CD14-positive monocyte (primary cell): ENCODE data around the gene DBN1. TPM values are rescaled to one million over a fixed set of nuclear protein-coding genes. Genes with fewer than 3 reads are reported as not detected.

Experiments used
- DNase-seq, 3 donors: peaks; one replicate each; pipeline ENCODE4 v3.0.0-alpha.2; 2011 to 2022
- H2AFZ ChIP-seq: 2 replicates; pipeline ENCODE4 v1.6.0; 2012; ENCODE audit warnings: mild to moderate bottlenecking, low read depth, low read length, inconsistent platforms; ENCODE audit not compliant: insufficient read depth, poor library complexity, severe bottlenecking
- H3K27ac ChIP-seq, 2 donors: 1 replicate in 1 of 2; 2 replicates in 1 of 2; pipeline ENCODE4 v1.5.1; 2012 to 2013; ENCODE audit warnings: low read length in 2 of 2, control low read depth in 1 of 2, inconsistent platforms in 1 of 2, low read depth in 1 of 2, mild to moderate bottlenecking in 1 of 2
- H3K27me3 ChIP-seq, 2 donors: one replicate each; pipeline versions ENCODE4 v1.6.0 to v1.6.1; 2011 to 2013; ENCODE audit warnings: low read length in 2 of 2; ENCODE audit not compliant: control insufficient read depth in 2 of 2, insufficient read depth in 2 of 2
- H3K36me3 ChIP-seq, 2 donors: replicated peaks in 1 of 2; 1 replicate in 1 of 2; 2 replicates in 1 of 2; pipeline versions ENCODE4 v1.5.1 to v1.6.1; 2012 to 2013; ENCODE audit warnings: low read length in 2 of 2, control low read depth in 1 of 2, inconsistent platforms in 1 of 2, mild to moderate bottlenecking in 1 of 2; ENCODE audit not compliant: insufficient read depth in 2 of 2, control insufficient read depth in 1 of 2
- H3K4me1 ChIP-seq, 2 donors: 1 replicate in 1 of 2; 2 replicates in 1 of 2; pipeline versions ENCODE4 v1.5.1 to v1.6.1; 2012 to 2013; ENCODE audit warnings: low read length in 2 of 2, control low read depth in 1 of 2, inconsistent platforms in 1 of 2, mild to moderate bottlenecking in 1 of 2, moderate library complexity in 1 of 2; ENCODE audit not compliant: insufficient read depth in 2 of 2, control insufficient read depth in 1 of 2
- H3K4me2 ChIP-seq: replicated peaks from 2 replicates; pipeline ENCODE3; 2012; ENCODE audit warnings: low read length, moderate library complexity, mild to moderate bottlenecking; ENCODE audit not compliant: poor library complexity, severe bottlenecking; ENCODE audit errors: extremely low read depth
- H3K4me3 ChIP-seq, 3 experiments: fragments of 200-600 bp in 1 of 3; sonication (generic) in 1 of 3; replicated peaks in 1 of 3; 1 replicate in 2 of 3; 2 replicates in 1 of 3; pipeline ENCODE4 v1.5.1; 2011 to 2013; ENCODE audit warnings: low read length in 3 of 3, mild to moderate bottlenecking in 3 of 3, control low read depth in 2 of 3, low read depth in 2 of 3, inconsistent platforms in 1 of 3, moderate library complexity in 1 of 3
- H3K79me2 ChIP-seq: 2 replicates; pipeline ENCODE4 v1.6.0; 2012; ENCODE audit warnings: mild to moderate bottlenecking, control low read depth, inconsistent platforms, low read length, moderate library complexity; ENCODE audit not compliant: insufficient read depth
- H3K9ac ChIP-seq: 2 replicates; pipeline ENCODE4 v1.6.0; 2017; ENCODE audit warnings: low read length, mild to moderate bottlenecking; ENCODE audit not compliant: insufficient read depth, poor library complexity, severe bottlenecking
- H3K9me3 ChIP-seq, 2 donors: replicated peaks in 1 of 2; 1 replicate in 1 of 2; 2 replicates in 1 of 2; pipeline versions ENCODE4 v1.5.1 to v1.6.1; 2012 to 2013; ENCODE audit warnings: low read length in 2 of 2, control low read depth in 1 of 2; ENCODE audit not compliant: control insufficient read depth in 1 of 2, insufficient read depth in 1 of 2
- H4K20me1 ChIP-seq: 2 replicates; pipeline ENCODE4 v1.6.0; 2012; ENCODE audit warnings: mild to moderate bottlenecking, low read length, control low read depth, moderate library complexity; ENCODE audit not compliant: insufficient read depth
- H3K27ac Mint-ChIP-seq, 7 donors: one replicate each; pipeline ENCODE4 v1.8.0; 2020; ENCODE audit warnings: mild to moderate bottlenecking in 7 of 7, mixed read lengths in 7 of 7, moderate library complexity in 6 of 7, inconsistent platforms in 2 of 7
- H3K27me3 Mint-ChIP-seq, 3 donors: one replicate each; pipeline ENCODE4 v1.8.0; 2021 to 2022; ENCODE audit warnings: low read depth in 3 of 3, mild to moderate bottlenecking in 3 of 3, mixed read lengths in 3 of 3, moderate library complexity in 3 of 3, inconsistent platforms in 1 of 3
- H3K36me3 Mint-ChIP-seq, 2 donors: one replicate each; pipeline ENCODE4 v1.8.0; 2020; ENCODE audit warnings: mixed read lengths in 2 of 2, inconsistent platforms in 1 of 2, mild to moderate bottlenecking in 1 of 2
- H3K4me1 Mint-ChIP-seq: one replicate; pipeline ENCODE4 v1.8.0; 2020; ENCODE audit warnings: mild to moderate bottlenecking, mixed read lengths
- H3K4me3 Mint-ChIP-seq, 2 donors: one replicate each; pipeline ENCODE4 v1.8.0; 2020; ENCODE audit warnings: mild to moderate bottlenecking in 2 of 2, mixed read lengths in 2 of 2, moderate library complexity in 1 of 2
- H3K9me3 Mint-ChIP-seq, 7 donors: one replicate each; pipeline ENCODE4 v1.8.0; 2020 to 2022; ENCODE audit warnings: mixed read lengths in 7 of 7, mild to moderate bottlenecking in 6 of 7, moderate library complexity in 6 of 7, inconsistent platforms in 2 of 7
- CTCF ChIP-seq: fragments of 200-600 bp; IDR thresholded peaks from one replicate; pipeline ENCODE4 v1.8.0; 2022; ENCODE audit warnings: antibody characterized with exemption, mild to moderate bottlenecking
- WGBS: methylation state at CpG from one replicate; pipeline ENCODE4 v1.1.5; 2013; ENCODE audit warnings: missing lambda C conversion rate; ENCODE audit not compliant: insufficient coverage; 5-methylcytosine and 5-hydroxymethylcytosine counted together
- intact Hi-C, 2 donors: fragments of 100-400 bp; cut with micrococcal nuclease; formaldehyde crosslinking; loops; one replicate each; pipeline versions ENCODE4 v1.15.0 to v1.15.1; 2023
- polyA plus RNA-seq, 3 donors: library from polyadenylated mRNA; depleted of rRNA in 1 of 3; unstranded in 2 of 3; stranded (reverse) in 1 of 3; fragments of 300-500 nt in 2 of 3; fragments of >200 nt in 1 of 3; fragmentation: Illumina TruSeq in 2 of 3; gene quantifications; 1 replicate in 2 of 3; 2 replicates in 1 of 3; pipeline ENCODE4 v1.2.3, GENCODE V29; 2012 to 2021

Gene DBN1
- polyA plus RNA-seq, 3 donors, result 0.71 to 1.6 (median 0.73) TPM

GRCh38 chr5:177511181-177511580, 37.7 kb upstream of the DBN1 start:
- H3K36me3 ChIP-seq, result peaks cover 46 to 57% of the 10 kb centered on the region in 2 donors
- H3K4me3 Mint-ChIP-seq, result peak overlapping the region in 1 of 2 donors; percentile 30
- H3K9me3 ChIP-seq, result no peaks in the 10 kb centered on the region
- intact Hi-C loops, result loop anchor here in 1 of 2 donors (2.0 kb wide), 1 partner anchor 34 kb away; no protein-coding TSS in a partner anchor
- peak overlapping the region; percentile 98 to 100 for H3K27ac ChIP-seq
- H3K4me1 Mint-ChIP-seq, result peaks cover 50% of the 10 kb centered on the region
- peak overlapping the region in 1 of 3 experiments; percentile 100 for H3K4me3 ChIP-seq
- H3K27me3 ChIP-seq, result no peaks in the 10 kb centered on the region
- peaks cover 0 to 9% (median 3%) of the 10 kb centered on the region in 3 donors for H3K27me3 Mint-ChIP-seq
- H3K27ac Mint-ChIP-seq, result peak overlapping the region; percentile 99 to 100 (median 99)
- WGBS, result 70% methylated on average over 5 of the region's 5 CpGs
- peaks cover 47 to 66% of the 10 kb centered on the region in 2 donors for H3K4me1 ChIP-seq
- no peak for TF ChIP-seq CTCF
- peak overlapping the region; percentile 69 for H2AFZ ChIP-seq
- DNase-seq, result peak in 2 of 3 donors; percentile 72 to 74
- peaks cover 74% of the 10 kb centered on the region for H3K79me2 ChIP-seq
- peak overlapping the region; percentile 99 for H3K9ac ChIP-seq
- peaks cover 37% of the 10 kb centered on the region for H4K20me1 ChIP-seq
- H3K9me3 Mint-ChIP-seq, result peaks cover 0 to 5% (median 0%) of the 10 kb centered on the region in 7 donors
- H3K36me3 Mint-ChIP-seq, result peaks cover 61 to 74% of the 10 kb centered on the region in 2 donors
- peak overlapping the region; percentile 99 for H3K4me2 ChIP-seq

GRCh38 chr5:177510567-177511053, 37.2 kb upstream of the DBN1 start:
- Histone ChIP-seq H4K20me1 (peaks cover 37% of the 10 kb centered on the region), H3K4me2 (peak overlapping the region; percentile 99), H3K79me2 (peaks cover 73% of the 10 kb centered on the region), H3K4me1 (peaks cover 41 to 63% of the 10 kb centered on the region in 2 donors), H3K9me3 (no peaks in the 10 kb centered on the region), H2AFZ (peak overlapping the region; percentile 69), H3K27ac (peak overlapping the region; percentile 98 to 100), H3K36me3 (peaks cover 45 to 54% of the 10 kb centered on the region in 2 donors), H3K27me3 (no peaks in the 10 kb centered on the region), H3K4me3 (peak overlapping the region; percentile 82 to 100 (median 96)), H3K9ac (peak overlapping the region; percentile 99)
- Mint-ChIP-seq H3K4me3 (peak overlapping the region; percentile 98 to 99), H3K36me3 (peaks cover 56 to 75% of the 10 kb centered on the region in 2 donors), H3K27me3 (peaks cover 0 to 9% (median 3%) of the 10 kb centered on the region in 3 donors), H3K9me3 (peaks cover 0 to 5% (median 0%) of the 10 kb centered on the region in 7 donors), H3K27ac (peak overlapping the region; percentile 99 to 100 (median 99)), H3K4me1 (peaks cover 45% of the 10 kb centered on the region)
- no peak for TF ChIP-seq CTCF
- peak; percentile 96 to 98 (median 97) for DNase-seq
- intact Hi-C loops, result loop anchor here in 1 of 2 donors (2.0 kb wide), 1 partner anchor 34 kb away; no protein-coding TSS in a partner anchor
- 0% methylated on average over 15 of the region's 15 CpGs for WGBS
